ENCODE results near the gene POLD3. TPM values are rescaled to one million over a fixed set of nuclear protein-coding genes. Genes with fewer than 3 reads are reported as not detected.
A peak's percentile ranks its signal among the peaks of the same experiment; 100 is the strongest.

POLD3 gene
- total RNA-seq, 4 donors from 2014 or later = 9.1 to 13.6 (median 9.2) TPM

DNA sequence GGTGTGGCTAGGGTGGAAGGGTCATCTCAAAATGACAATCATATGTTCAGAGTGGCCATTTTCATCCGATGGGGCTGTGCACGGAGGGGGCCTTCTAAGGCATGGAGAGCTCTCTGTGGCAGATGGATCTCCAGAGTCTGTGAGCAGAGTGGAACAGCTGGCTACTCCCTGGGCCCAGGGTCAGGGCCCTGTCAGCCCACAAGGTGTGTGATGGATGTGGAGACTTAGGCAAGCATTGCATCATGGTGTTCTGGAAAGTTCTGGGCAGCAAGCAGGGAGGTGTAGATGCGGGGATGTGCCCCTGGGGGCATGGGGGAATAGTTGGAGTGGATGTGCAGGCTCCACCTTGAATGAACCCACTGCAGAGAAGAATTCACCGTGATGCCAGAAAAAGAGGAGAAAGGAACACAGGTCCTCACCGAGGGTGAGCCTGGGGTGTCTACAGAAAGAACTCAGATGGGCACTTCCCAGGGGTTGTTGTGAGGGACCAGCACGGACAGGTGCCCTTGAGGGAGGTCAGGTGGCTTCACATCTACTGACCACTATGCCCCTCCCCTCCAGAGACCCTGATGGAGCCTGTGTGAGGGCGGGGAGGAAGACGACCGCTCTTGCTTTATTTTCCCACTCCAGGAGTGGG, 87.8 kb downstream of the POLD3 start:
- whole genome bisulfite sequencing = 95% methylated on average over 9 of the region's 9 CpGs
- Histone ChIP-seq H3K27ac (replicated peaks in 1 of 4) (no peak overlapping the region), H3K27me3 (peaks cover 0 to 5% (median 0%) of the 10 kb centered on the region in 4 donors), H3K4me1 (peaks cover 25 to 68% (median 51%) of the 10 kb centered on the region in 4 donors), H3K4me3 (no peak overlapping the region), H3K36me3 (no peaks in the 10 kb centered on the region), H3K9me3 (no peaks in the 10 kb centered on the region)
- intact Hi-C loops (cut with DNase I) = no loop called here
- TF ChIP-seq POLR2AphosphoS5 (IDR thresholded peaks at IDR 0.05) = peak; percentile 16 to 34
- no peak for TF ChIP-seq EP300 (IDR thresholded peaks at IDR 0.05)
- DNase-seq (ENCODE audit: extremely low spot score) = no peak

DNA sequence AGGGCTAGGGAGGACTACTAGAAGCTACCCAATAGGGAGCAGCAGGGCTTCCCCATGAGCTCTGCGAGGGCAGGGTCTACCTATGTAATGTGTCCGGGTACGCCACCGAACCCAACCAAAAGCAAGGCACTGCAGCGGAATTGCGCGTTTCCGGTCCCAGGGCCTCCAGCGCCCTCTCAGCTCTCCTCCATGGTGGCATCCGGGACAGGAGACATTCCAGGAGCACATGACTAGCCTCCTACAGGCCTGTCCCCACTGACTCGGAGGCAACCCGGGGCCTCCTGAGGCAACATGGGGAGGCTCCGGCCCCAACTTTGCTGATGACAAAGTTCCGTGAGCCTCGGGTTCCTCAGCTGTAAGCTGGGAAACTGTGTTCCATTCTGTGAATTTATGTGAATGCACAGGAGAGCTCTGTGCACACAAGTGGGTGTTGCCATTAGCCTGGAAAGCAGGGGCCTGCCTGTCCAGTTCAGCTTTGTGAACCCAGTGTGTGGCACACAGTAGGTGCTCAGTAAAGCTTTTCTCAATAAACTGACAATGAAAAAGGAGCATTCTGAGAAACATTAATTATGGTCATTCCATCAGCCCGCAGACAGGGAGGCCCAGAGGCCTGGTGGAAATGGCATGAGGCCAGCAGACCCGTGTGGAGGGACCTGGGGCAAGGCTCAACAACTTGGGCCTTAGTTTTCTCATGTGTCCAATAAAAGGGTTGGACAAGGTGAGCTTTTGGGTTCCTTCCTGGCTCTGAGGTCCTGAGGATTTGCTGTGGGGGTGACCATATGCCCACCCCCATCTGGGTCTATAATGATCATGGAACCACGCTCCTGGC, 88.5 kb downstream of the POLD3 start:
- Histone ChIP-seq H3K4me1 (peaks cover 25 to 68% (median 51%) of the 10 kb centered on the region in 4 donors), H3K27ac (replicated peaks in 1 of 4) (peak overlapping the region; percentile 69 to 80 (median 76)), H3K4me3 (no peak overlapping the region), H3K27me3 (peaks cover 0 to 5% (median 0%) of the 10 kb centered on the region in 4 donors), H3K36me3 (no peaks in the 10 kb centered on the region), H3K9me3 (no peaks in the 10 kb centered on the region)
- WGBS = 83% methylated on average over 18 of the region's 18 CpGs
- intact Hi-C loops (cut with DNase I) = no loop called here
- TF ChIP-seq POLR2A (IDR thresholded peaks at IDR 0.05; ENCODE audit: low read depth) = no peak
- no peak for DNase-seq (ENCODE audit: extremely low spot score)

DNA sequence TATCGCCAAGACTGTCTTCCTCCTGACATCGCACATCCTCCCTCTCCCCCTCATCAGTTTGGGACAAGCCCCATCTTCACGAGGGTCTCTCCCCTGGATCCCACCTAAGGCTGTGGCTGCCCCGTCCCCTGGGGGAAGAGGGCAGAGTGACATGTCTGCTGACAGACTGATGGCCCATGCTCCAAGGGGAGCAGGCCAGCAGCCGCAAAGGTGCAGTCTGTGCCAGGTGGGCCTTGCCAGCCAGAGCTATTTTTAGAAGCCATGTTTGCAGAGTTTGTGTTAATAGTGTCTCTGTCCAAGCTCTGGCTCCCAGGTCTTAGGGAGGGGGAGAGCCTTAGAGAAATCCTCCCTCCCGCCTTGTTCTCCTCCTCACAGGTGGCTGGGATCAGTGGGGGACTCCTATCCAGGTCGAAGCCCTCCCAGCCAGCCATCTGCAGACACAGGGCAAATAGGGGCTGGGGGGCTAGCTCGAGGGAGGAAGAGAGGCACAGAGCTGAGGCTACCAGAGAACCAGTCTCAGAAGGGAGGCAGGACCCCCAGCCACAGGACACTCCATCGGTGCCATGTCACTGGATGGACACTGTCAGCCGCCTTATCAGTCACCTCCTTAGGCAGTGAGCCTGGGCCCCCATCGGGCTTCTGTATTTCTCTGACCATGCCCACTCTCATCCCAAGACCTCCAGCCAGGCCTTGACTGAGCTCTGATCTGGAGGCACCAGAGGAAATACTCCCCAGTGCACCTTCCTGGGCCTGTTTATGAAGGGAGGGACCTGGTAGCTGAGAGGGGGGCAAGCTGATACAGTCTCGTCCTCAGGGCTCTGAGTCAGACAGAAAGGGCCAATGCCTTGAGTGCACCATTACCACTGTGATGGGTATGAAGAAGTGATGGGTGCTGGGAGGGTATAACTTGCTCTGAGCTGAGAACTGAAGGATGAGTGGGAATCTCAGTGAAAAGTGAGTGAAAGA, 89.6 kb downstream of the POLD3 start:
- no peak overlapping the region for H3K4me3 ChIP-seq
- TF ChIP-seq, protein P1, sequence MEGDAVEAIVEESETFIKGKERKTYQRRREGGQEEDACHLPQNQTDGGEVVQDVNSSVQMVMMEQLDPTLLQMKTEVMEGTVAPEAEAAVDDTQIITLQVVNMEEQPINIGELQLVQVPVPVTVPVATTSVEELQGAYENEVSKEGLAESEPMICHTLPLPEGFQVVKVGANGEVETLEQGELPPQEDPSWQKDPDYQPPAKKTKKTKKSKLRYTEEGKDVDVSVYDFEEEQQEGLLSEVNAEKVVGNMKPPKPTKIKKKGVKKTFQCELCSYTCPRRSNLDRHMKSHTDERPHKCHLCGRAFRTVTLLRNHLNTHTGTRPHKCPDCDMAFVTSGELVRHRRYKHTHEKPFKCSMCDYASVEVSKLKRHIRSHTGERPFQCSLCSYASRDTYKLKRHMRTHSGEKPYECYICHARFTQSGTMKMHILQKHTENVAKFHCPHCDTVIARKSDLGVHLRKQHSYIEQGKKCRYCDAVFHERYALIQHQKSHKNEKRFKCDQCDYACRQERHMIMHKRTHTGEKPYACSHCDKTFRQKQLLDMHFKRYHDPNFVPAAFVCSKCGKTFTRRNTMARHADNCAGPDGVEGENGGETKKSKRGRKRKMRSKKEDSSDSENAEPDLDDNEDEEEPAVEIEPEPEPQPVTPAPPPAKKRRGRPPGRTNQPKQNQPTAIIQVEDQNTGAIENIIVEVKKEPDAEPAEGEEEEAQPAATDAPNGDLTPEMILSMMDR (IDR thresholded peaks at IDR 0.05) = no peak
- peak; percentile 46 to 58 for TF ChIP-seq POLR2AphosphoS5 (IDR thresholded peaks at IDR 0.05)
- no peak for TF ChIP-seq EP300 (IDR thresholded peaks at IDR 0.05)
- TF ChIP-seq POLR2A (IDR thresholded peaks at IDR 0.05; ENCODE audit: low read depth) = no peak
- DNase-seq (ENCODE audit: extremely low spot score) = no peak
- H3K27me3 ChIP-seq = peaks cover 0 to 5% (median 0%) of the 10 kb centered on the region in 4 donors
- WGBS = 48% methylated on average over 10 of the region's 12 CpGs
- H3K27ac ChIP-seq (replicated peaks in 1 of 4) = peak overlapping the region; percentile 69 to 80 (median 76)
- peaks cover 25 to 61% (median 51%) of the 10 kb centered on the region in 4 donors for H3K4me1 ChIP-seq
- H3K9me3 ChIP-seq = no peaks in the 10 kb centered on the region
- intact Hi-C loops (cut with DNase I) = no loop called here
- no peaks in the 10 kb centered on the region for H3K36me3 ChIP-seq

DNA sequence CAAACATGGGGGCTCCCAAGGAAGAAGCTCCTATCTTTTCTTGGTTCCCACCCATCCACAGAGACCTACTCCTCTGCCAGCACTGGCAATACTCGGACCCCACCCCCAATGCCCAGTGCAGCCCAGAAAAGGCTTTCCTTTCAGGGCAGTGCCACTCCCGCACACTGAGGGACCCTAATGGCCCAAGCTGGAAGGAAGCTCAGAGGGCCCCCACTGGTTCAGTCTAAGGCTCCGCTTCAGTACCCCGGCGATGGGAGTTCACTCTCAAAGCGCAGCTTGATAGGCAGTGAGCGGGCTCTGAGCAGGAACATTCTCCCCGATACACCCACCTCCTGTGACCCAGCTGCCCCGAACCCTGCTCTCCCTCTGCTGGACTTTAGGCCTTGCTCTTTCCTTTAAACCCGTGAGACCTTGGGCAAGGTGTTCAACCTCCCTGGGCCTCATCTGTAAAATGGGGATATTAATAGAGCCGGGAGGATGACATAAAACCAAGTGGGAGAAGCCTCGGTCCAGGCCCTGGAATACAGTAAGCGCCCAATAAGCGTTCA, 90.4 kb downstream of the POLD3 start:
- Histone ChIP-seq H3K9me3 (no peaks in the 10 kb centered on the region), H3K27me3 (peaks cover 0 to 5% (median 0%) of the 10 kb centered on the region in 4 donors), H3K27ac (replicated peaks in 1 of 4) (peak overlapping the region; percentile 69 to 80 (median 76)), H3K4me1 (peaks cover 25 to 63% (median 52%) of the 10 kb centered on the region in 4 donors), H3K4me3 (peak overlapping the region; percentile 52 to 66 (median 56)), H3K36me3 (no peaks in the 10 kb centered on the region)
- 83% methylated on average over 14 of the region's 14 CpGs for WGBS
- intact Hi-C loops (cut with DNase I) = no loop called here
- DNase-seq (ENCODE audit: extremely low spot score) = no peak
- TF ChIP-seq POLR2A (IDR thresholded peaks at IDR 0.05; ENCODE audit: low read depth) = no peak
- no peak for TF ChIP-seq EP300 (IDR thresholded peaks at IDR 0.05)
- TF ChIP-seq POLR2AphosphoS5 (IDR thresholded peaks at IDR 0.05) = no peak
- TF ChIP-seq, protein P1 (IDR thresholded peaks at IDR 0.05) = no peak

DNA sequence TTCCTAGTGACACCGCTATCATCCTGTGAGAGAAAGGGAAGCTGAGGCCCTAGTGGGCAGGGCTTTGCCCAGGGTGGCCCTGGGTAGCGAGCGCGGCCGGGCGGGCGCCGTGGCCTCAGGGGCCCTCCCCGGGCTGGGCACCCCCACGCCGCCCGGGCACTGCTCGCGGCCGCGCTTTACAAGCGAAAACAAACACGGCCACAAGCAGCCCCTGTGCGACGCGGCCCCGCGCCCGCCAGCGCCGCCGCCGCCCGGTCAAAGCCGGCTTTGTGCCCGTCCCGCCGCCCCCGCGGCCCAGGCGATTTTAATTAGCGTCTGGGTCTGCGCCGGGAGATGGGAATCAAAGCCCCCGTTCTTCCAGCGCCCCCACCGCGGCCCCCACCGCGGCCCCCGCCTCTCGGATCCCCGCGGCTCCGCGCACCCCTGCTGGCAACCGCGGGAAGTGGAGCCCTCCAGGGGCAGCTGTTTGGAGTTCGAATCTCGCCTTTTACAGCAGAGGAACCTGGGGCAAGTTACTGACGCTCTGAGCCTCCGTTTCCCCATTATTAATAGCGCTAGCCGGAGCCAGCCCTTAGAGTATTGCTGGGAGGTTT, 91.0 kb downstream of the POLD3 start:
- H3K4me3 ChIP-seq = peak overlapping the region; percentile 52 to 66 (median 56)
- H3K36me3 ChIP-seq = no peaks in the 10 kb centered on the region
- peak overlapping the region; percentile 69 to 80 (median 76) for H3K27ac ChIP-seq (replicated peaks in 1 of 4)
- TF ChIP-seq POLR2AphosphoS5 (IDR thresholded peaks at IDR 0.05) = no peak
- TF ChIP-seq, protein P1 (IDR thresholded peaks at IDR 0.05) = peak; percentile 48 to 69 (median 48)
- peaks cover 0 to 5% (median 0%) of the 10 kb centered on the region in 4 donors for H3K27me3 ChIP-seq
- no peaks in the 10 kb centered on the region for H3K9me3 ChIP-seq
- intact Hi-C loops (cut with DNase I) = no loop called here
- WGBS = 7% methylated on average over 7 of the region's 59 CpGs
- H3K4me1 ChIP-seq = peaks cover 25 to 68% (median 54%) of the 10 kb centered on the region in 4 donors
- DNase-seq (ENCODE audit: extremely low spot score) = no peak

Measured in esophagus muscularis mucosa (tissue), 4 donors.